ENCODE data around the gene LMO7.
A peak's percentile ranks its signal among the peaks of the same experiment; 100 is the strongest.
"Not testable (repeated sequence)": the region's sequence is repeated elsewhere in the genome, so short reads cannot be mapped to it uniquely, and the experiment has no call there.

LMO7 gene

DNA sequence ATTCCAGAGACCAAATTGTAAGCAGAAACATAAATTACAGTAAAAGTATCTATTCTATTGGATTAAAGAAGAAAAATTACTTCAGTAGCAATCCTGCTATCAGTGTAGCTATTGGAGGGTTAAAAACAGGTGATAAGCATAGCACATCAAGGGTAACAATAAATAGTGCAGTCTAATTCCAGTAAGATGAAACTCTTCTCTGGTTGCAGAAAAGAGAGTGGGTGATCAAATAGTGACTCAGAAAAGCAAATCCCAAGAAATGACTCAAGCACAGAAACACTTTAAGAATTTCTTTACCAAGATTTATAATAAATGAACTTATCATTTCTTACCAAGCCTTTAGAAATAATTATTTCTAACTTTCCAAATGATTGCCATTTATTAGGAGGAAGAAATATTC, 135.7 kb downstream of the LMO7 start:
- no peak for DNase-seq (ENCODE audit: low spot score)

DNA sequence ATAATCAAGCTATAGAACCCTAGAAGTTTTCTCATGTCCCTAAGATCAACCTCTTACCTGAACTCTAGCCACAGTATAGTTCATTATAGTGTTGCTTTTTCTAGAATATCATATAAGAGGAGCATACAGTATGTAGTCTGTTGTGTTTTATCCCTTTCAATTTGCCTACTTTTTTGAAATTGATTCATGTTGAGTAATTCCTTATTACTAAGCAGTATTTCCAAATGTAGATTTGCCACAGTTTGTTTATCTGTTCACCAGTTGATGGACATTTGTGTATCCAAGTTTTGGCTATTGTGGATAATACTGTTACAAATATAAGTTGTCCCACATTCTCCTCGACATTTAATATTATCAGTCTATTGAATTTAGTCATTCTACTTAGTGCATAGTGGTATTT, 138.0 kb downstream of the LMO7 start:
- DNase-seq (ENCODE audit: low spot score): no peak

DNA sequence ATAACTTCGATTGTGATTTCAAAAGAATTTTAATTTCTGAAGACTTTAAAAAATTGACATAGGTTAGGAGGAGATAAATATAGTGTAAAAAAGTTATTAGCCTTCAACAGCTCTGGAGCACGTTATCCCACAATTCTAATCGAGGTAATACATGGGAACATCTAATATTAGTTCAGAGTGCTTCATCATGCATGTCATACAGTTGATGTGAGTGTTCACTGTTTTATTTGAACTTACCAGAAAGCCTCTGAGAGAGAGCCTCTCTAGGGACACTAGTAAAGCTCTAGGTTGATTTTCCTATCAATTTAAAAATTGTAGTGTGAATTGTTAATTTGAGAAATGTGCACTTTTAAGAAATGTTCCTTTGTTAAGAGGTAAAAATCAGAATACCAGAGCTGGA, 140.4 kb downstream of the LMO7 start:
- no peak for DNase-seq (ENCODE audit: low spot score)

DNA sequence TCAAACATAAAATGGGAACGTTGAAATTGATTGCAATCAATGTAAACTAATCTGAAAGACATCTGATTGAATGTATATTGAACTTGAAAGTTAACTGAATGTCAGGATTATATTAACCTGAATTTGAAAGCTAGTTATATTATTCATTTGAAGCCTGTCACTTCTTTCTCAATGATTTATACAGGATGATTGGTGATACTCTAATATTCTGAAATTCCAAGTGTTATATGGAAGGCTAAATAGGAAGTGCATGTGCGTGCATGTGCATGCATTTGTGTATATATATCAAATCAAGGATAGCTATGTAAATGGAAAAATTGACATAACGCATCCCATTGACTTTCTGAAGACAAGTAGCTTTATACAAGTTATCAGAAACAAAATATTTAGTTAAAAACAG, 143.3 kb downstream of the LMO7 start:
- no peak for DNase-seq (ENCODE audit: low spot score)

DNA sequence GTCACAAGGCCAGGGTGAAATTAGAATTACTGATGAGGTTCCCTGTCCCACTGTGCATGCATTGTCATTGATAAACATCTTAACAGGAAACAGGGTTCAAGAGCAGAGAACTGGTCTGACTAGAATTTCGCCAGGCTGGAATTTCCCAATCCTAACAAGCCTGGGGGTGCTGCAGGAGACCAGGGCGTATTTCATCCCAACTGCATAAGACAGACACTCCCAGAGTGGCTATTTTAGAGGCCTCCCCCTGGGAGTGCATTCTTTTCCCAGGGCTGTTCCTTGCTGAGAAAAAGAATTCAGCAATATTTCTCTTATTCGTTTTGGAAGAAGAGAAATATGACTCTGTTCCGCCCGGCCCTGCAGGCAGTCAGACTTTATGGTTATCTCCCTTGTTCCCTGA, 144.0 kb downstream of the LMO7 start:
- DNase-seq (ENCODE audit: low spot score): not testable (repeated sequence)

- no peak for DNase-seq (ENCODE audit: low spot score)
Measured at GRCh38 chr13:75782985-75783384, 146.9 kb downstream of the LMO7 start.

GRCh38 chr13:75784003-75784402, 147.9 kb downstream of the LMO7 start:
- DNase-seq (ENCODE audit: low spot score): no peak

- no peak for DNase-seq (ENCODE audit: low spot score)
Measured at GRCh38 chr13:75785130-75785529, 149.0 kb downstream of the LMO7 start.

DNA sequence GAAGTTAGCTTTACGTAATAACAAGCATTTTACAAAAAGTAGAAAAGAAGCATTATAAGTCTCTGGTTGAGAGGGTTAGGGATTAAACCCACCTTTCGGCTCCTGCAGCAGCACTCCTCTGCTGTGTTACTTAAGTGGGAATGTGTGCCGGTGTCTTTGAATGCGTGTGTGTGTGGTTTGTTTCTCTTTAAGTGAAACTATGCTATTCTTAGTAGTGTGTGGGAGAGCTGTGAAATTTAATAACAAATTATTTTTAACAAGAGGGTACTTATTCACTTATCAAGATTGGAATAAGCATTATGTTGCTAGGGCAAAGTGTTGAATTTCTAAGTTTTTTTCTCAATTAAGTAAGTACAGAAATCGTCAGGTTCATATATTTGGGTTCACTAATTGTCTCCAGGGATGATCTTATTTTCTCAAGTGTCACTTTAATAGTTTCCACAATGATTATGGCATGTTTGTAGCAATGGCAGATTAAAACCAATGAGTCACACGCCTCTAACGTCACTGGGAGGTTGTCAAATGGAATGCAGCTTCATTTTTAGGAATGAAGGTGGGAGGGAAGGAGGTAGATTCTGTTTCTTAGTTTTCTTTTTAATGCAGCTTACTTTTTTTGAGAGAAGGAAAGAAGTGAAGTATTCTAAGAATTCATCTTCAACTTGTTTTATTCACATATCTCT, 151.3 kb downstream of the LMO7 start:
- DNase-seq (ENCODE audit: low spot score): no peak

DNA sequence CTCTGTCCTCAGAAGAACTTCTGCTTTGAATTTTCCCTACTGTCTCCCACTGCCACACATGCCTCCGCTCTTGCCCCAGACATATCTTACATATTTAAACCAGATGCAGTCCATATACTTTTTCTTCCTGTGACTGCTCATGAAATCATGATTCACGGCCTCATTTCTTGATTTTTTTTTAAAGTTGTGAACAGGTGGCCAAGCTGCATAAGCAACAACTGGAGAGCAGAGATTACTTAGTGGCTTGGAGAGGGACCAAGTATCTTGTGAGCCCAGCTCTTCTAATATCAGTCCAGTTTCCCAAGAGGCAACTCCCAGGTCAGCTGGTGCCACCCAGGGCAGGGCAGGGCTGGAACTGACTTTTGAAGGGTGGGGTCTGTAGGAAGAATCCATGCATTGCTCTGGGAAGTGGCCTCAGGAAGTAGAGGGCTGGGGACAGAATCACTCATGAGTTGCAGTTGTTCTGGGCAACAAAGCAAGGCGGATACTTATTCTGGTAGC, 152.4 kb downstream of the LMO7 start:
- no peak for DNase-seq (ENCODE audit: low spot score)

GRCh38 chr13:75789451-75790197, 153.5 kb downstream of the LMO7 start:
- no peak for DNase-seq (ENCODE audit: low spot score)

DNA sequence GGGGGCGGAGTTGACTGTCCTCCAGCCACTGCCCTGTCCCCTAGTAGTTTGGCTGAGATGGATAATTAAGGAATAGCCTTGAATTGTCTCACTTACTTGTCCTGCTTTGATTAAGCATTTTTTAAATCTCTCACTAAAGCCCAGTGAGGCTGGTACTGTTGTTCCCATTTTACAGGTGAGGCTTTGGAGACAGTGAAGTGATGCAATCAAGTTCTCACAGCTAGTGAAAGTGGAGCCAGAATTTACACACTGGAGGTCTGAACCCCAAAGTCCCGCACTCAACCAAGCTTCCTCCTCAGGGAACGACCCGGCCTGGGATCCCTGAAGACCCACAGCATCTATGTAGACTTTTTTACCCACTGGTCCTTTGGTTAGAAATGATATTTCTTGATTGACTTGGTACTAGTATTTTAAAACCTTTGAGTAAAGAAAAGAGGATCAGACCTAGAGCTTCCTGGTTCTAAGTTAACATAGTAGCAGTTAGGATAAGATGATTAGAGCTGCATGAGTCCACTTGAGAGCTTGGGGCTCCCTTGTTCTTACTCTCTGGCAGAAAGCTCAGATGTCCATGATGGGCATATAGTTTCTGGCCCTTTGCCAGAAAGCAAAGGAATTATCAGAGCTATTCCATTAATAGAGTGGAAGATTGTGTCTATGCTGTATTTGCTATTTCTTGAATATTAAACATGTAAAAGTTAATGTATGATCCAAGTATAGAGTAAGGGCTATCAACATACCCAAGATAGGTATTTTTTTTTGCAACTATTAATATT, 154.3 kb downstream of the LMO7 start:
- no peak for DNase-seq (ENCODE audit: low spot score)

DNA sequence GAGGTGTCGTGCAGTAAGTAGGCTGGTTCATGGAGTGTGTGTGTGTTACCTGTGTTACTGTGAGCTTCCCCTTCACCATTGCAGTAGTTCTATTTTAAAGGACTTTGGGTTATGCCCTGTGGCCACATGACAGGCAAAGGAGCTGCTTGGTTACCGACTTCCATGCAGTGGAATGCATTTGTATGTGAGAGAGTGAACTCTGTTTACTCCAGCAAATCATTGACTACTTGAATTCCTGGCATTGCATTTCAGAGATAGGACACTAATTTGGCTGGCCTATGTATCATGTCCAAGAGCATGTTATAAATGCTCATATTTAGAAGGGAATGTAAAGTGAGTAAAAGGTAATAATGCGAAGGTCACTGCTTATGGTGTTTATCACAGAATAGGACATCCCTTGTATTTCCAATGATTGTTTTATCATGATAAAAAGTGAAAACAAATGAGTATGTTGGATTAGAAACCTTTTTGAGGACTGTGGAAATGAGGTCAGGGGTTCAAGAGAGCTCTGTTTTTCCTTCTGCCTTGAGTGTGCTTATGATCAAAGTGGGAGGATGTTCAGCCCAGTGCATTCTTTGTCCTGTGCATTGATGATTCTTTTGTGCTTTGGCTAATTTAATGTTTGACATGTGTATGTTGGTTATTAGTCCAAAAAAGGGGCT, 156.5 kb downstream of the LMO7 start:
- no peak for DNase-seq (ENCODE audit: low spot score)

- DNase-seq (ENCODE audit: low spot score): not testable (repeated sequence)
Measured at GRCh38 chr13:75793188-75793567, 157.0 kb downstream of the LMO7 start.

GRCh38 chr13:75794663-75795062, 158.5 kb downstream of the LMO7 start:
- DNase-seq (ENCODE audit: low spot score): no peak

GRCh38 chr13:75795274-75795673, 159.1 kb downstream of the LMO7 start:
- no peak for DNase-seq (ENCODE audit: low spot score)

DNA sequence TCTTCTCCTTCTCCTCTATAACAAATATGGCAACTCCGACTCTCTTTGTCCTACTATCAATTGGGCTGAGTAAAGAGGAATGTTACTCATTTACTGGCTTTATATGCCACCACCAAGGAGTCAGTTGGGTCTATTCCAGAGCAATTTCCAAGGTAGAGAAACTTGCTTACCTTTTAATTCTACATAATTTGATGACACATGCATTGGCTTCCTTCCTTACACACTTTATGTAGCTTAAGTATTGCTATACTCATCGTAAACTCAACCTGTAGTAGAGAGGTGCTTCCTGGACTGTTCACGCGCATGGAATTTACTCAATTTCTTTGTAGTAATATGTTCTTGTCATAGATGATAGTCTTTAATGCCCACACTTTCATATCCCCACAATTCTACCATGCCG, 160.7 kb downstream of the LMO7 start:
- DNase-seq (ENCODE audit: low spot score): no peak

- DNase-seq (ENCODE audit: low spot score): no peak
Measured at GRCh38 chr13:75797239-75797638, 161.1 kb downstream of the LMO7 start.

DNA sequence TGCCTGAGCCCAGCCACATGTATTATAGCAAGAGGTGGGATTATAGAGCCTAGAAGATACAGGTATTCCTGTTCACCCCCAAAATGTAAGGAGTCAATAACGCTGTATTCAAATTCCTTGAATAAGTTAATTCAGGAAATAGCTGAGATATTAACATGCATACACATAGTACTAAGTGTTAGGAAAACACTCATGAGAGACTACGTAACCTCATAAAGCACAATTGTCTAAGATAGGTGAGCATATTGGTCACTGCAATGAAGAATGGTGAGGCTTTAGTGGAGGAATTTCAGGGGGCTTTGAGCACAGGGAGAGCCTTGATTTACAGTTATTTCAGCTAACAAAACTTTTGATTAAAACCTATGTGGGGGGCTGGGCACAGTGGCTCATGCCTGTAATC, 161.6 kb downstream of the LMO7 start:
- DNase-seq (ENCODE audit: low spot score): no peak

GRCh38 chr13:75798353-75799255, 162.5 kb downstream of the LMO7 start:
- no peak for DNase-seq (ENCODE audit: low spot score)

- peak; percentile 14 for DNase-seq (ENCODE audit: low spot score)
Measured at GRCh38 chr13:75800545-75800944, 164.4 kb downstream of the LMO7 start.
